ENCODE measurements around the gene GPR141.

GRCh38 chr7:37768611-37769010 lies 85.0 kb downstream of the GPR141 start:
- no peak for TF ChIP-seq ZNF777 (CRISPR knock-in tag; IDR thresholded peaks at IDR 0.05)
- no peak for TF ChIP-seq JUN (CRISPR knock-in tag; IDR thresholded peaks at IDR 0.05)
- no peak for TF ChIP-seq NCOA1 (CRISPR knock-in tag; IDR thresholded peaks at IDR 0.05)
- TF ChIP-seq MLXIP (CRISPR knock-in tag; IDR thresholded peaks at IDR 0.05; ENCODE audit: borderline replicate concordance) = no peak
- TF ChIP-seq CTCF (CRISPR knock-in tag; IDR thresholded peaks at IDR 0.05) = no peak
- no peak for TF ChIP-seq MAX (IDR thresholded peaks at IDR 0.05)
- no peak for TF ChIP-seq ATF7 (IDR thresholded peaks at IDR 0.05)
- no peak for TF ChIP-seq ATF7 (CRISPR knock-in tag; IDR thresholded peaks at IDR 0.05)
- TF ChIP-seq ZNF747 (CRISPR knock-in tag; IDR thresholded peaks at IDR 0.05; ENCODE audit: borderline replicate concordance) = no peak
- TF ChIP-seq HNRNPL (IDR thresholded peaks at IDR 0.05; ENCODE audit: low read depth, low read length) = no peak
- no peak for TF ChIP-seq SUZ12 (IDR thresholded peaks at IDR 0.05; ENCODE audit: low read depth, low read length)
- TF ChIP-seq EP300 (IDR thresholded peaks at IDR 0.05; ENCODE audit: low read depth in 2 of 2, low read length in 2 of 2) = no peak
- no peak for TF ChIP-seq EP300 (CRISPR knock-in tag; IDR thresholded peaks at IDR 0.05; ENCODE audit: borderline replicate concordance)
- TF ChIP-seq ZNF780A (CRISPR knock-in tag; IDR thresholded peaks at IDR 0.05) = no peak
- no peak for TF ChIP-seq SIN3A (IDR thresholded peaks at IDR 0.05; ENCODE audit: borderline replicate concordance, low read depth, low read length)
- no peak for TF ChIP-seq NR2C2 (CRISPR knock-in tag; IDR thresholded peaks at IDR 0.05; ENCODE audit: borderline replicate concordance)
